ENCODE data around the gene FIBP.

FIBP gene

DNA sequence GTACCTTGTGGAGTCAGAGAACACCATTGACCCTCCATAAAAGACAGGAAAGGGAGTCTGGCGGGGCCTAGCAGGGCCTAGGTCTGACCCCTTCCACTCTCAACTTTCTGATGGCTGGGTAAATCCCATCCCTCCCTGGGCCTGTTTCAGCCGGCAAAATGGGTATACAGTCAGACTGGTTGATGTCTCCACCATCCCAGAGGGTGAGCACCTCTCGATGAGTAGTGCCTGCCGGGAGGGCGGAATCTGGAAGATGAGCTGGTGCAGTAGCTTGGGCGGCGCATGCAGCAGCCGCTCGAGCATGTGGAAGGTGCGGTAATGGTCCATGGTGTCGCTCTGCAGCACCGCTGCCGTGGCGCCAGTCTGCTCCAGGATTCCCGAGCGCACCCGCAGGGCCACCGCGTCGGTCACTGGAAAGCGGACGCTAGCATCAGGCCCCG lies 528 bp downstream of the FIBP start:
- no peak for DNase-seq

DNA sequence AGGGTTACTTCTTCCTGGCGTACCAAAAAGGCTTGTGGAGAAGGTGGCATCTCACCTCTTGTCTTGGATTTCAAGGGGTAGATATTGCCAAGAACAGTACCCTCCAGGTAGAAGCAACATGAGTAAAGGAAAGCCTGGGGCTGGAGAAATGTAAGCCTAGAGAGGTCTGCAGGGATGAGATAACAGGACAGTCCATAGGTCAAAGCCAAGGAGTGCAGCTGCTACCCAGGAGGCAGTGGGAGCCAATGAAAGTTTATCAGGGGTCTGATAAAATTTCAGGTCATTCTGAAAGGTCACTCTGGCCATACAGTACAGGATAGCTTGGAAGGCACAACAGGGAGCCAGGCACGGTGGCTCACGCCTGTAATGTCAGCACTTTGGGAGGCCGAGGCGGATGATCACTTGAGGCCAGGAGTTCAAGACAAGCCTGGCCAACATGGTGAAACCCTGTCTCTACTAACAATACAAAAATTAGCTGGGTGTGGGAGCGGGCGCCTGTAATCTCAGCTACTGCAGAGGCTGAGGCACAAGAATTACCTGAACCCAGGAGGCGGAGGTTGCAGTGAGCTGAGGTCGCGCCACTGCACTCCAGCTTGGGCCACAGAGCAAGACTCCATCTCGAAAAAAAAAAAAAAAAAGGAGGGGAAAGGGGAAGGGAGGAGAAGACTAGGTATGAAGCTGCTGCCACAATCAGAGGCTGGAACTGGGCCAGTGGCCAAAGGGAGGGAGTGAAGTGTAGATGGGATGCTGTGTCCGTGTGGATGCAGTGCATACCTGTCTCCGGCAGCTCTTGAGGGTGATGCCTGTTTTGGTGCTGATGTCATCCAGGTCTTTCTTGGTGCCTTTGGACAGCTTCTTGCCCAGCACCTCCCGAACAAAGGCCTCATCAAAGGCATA lies 1.2 kb downstream of the FIBP start:
- no peak for DNase-seq

GRCh38 chr11:65885808-65886536 lies 2.3 kb downstream of the FIBP start:
- DNase-seq, result no peak

DNA sequence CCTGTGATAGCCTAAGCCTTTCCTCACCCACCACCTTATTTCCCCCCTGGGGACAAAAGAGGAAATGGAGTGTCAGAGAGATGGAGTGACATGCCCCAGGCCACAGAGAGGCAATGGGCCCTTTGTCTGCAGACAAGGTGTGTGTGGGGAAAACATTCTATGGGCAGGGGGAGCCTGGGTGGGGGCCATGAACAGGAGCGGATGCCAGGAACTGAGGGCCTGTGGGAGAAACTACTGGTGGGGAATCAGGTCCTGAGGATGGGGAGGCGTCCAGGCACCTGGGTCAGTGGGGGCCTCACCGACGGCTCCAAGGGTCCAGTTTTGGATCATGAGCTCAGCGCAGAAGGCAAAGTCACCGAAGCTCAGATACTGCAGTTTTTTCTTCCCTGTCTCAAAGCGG lies 3.0 kb downstream of the FIBP start:
- no peak for DNase-seq

DNA sequence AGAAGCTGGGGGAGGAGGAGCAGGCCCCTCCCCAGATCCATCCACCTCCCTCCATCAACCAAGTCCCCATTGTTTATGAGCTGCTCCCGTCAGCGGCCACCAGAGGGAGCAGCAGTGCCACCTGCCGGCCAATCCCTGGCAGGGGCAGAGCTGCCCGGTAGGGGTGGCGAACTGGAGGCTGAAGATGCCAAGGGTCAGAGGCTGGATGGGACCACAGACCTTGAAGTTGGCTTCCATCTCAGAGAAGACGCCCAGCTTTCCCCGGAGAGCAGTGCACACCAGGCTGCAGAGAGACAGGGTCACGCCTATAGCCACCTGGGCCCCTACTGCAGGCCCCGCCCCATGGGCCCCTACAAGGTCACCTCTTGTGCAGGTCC lies 3.6 kb downstream of the FIBP start:
- peak; percentile 51 for DNase-seq

DNA sequence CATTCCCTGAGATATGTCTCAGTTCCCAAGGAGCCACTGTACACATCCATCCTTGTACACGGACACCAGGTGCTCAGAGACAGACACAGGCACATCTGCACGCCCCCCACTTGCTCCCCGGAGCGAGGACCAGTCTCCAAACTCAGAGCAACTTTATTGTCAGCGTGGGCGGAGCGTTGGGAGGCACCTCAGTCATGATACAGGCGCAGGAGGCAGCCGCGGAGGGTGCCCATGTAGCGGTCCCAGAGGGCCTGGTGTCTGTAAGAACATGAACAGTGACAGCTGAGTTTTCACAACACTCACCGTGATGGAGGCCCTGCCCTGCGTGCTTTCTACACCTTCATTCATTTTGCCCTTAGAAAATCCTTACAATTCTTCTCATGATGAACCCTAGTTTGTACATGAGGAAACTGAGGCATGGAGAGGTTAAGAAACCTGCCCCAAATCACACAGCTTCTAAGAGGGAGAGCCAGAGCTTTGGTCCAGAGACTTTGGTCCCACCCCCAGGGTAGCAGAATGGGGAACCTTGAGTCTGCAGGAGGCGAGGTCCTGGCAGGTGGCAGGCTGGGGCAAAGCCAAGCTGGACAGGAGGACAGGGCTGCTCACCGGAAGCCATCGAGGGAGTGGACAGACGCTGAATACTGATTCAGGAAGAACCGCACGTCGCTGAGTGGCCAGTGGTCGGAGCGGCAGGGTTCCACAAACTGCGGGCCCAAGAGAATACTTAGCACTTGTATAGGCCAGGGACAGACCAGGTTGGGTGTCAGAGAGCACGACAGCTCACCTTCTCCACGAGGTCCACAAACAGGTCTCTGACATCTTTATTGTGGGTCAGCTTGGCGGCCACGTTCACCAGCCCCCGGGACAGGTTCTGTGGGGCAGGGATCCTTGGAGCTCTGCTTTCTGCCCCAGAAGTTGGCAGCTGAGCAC lies 4.2 kb downstream of the FIBP start:
- DNase-seq, result no peak

DNA sequence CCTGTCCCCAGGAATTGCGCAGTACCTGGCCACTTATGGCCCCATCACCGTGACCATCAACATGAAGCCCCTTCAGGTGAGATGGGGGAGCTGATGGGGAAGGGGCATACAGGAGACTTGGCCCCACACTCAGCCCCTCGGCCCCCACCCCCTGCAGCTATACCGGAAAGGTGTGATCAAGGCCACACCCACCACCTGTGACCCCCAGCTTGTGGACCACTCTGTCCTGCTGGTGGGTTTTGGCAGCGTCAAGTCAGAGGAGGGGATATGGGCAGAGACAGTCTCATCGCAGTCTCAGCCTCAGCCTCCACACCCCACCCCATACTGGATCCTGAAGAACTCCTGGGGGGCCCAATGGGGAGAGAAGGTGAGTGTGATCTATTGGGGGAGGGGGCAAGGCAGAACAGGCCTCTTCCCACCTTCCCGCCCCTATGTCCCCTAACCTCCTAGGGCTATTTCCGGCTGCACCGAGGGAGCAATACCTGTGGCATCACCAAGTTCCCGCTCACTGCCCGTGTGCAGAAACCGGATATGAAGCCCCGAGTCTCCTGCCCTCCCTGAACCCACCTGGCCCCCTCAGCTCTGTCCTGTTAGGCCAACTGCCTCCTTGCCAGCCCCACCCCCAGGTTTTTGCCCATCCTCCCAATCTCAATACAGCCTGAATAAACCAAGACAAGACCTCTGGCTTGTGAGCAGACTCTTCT lies 5.1 kb downstream of the FIBP start:
- no peak for DNase-seq

GRCh38 chr11:65882120-65883057 lies 5.9 kb downstream of the FIBP start:
- DNase-seq, result no peak

- no peak for DNase-seq
Measured at GRCh38 chr11:65880844-65881421, 7.3 kb downstream of the FIBP start.

- no peak for DNase-seq
Measured at GRCh38 chr11:65880027-65880426, 8.2 kb downstream of the FIBP start.

GRCh38 chr11:65879617-65880016 lies 8.7 kb downstream of the FIBP start, which contains the start of gene CTSW:
Gene CTSW, plus strand, starts transcription at chr11:65879837. Its CDS starts 18 bp downstream, at chr11:65879855.
- peak; percentile 45 for DNase-seq

DNA sequence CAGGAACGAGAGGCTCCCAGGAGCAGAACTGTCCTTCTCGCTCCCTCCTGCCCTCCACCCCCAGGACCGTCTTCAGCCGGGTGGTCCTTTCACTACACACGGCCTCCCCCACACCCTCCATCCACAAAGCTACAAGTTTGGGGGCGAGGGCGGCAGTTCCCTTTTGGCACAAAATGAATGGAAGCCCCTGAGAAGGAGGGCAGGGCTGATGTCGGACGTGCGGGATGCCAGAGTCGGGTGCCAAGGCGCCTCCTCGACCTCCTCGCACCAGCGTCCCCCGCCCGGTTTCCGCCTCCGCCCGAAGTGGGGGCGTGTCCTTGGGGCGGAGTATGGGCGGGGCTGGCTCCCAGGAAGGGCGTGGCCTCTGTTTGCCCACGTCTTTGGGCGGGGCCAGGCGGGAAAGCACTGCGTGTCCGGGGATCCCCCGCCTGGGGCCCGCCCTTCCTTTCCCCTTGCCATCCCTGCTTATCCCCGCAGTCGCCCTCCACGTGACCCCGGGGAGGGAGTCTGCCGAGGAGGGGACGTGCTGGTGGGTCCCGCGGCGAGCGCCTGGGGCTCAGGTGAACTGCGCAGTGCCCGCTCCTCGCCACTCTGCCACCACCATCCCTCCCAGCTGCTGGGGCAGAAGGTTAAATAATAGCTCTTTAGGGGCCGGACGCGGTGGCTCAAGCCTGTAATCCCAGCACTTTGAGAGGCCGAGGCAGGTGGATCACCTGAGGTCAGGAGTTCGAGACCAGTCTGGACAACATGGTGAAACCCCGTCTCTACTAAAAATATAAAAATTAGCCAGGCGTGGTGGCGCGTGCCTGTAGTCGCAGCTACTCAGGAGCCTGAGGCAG lies 14.7 kb downstream of the FIBP start:
- DNase-seq, result peak; percentile 90

GRCh38 chr11:65872586-65873317 lies 15.5 kb downstream of the FIBP start, which contains the start of gene EFEMP2:
Gene EFEMP2, minus strand, starts transcription at chr11:65872800. Its CDS starts 446 bp downstream, at chr11:65872354.
- DNase-seq, result no peak

DNA sequence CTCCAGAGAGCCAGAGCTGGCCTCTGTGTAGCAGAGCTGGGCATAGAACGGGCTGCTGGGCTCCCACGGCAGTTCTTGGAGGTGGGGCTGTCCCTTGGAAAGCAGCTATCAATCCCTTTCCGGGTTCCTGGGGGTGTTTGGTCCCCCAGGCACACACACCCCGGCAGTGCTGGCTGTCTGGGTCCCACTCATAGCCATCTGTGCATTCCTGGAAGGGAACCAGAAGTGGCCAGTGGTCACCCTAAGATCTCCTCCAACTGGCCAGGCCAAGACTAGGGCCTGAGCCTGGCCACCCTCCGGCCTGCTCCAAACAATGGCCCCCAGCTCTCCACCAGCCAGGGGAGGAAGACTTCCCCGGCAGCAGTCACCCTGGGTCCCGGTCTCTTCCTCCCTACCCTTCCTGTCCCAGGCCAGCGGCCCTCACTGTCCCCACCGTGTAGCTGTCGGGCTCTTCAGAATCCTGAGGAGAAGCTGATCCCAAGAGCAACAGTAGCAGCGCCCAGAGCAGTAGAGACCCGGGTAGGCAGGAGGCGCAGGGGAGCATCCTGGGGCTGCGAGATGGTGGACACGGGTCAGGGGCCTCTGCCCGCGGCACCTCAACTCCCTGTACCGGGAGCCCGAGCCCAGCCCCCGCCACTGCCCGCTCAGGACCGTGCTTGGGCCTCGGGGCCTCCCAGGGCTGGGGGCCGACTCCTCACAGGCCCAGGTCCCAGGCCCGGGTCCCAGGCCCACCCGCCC lies 16.3 kb downstream of the FIBP start:
- DNase-seq, result no peak

DNA sequence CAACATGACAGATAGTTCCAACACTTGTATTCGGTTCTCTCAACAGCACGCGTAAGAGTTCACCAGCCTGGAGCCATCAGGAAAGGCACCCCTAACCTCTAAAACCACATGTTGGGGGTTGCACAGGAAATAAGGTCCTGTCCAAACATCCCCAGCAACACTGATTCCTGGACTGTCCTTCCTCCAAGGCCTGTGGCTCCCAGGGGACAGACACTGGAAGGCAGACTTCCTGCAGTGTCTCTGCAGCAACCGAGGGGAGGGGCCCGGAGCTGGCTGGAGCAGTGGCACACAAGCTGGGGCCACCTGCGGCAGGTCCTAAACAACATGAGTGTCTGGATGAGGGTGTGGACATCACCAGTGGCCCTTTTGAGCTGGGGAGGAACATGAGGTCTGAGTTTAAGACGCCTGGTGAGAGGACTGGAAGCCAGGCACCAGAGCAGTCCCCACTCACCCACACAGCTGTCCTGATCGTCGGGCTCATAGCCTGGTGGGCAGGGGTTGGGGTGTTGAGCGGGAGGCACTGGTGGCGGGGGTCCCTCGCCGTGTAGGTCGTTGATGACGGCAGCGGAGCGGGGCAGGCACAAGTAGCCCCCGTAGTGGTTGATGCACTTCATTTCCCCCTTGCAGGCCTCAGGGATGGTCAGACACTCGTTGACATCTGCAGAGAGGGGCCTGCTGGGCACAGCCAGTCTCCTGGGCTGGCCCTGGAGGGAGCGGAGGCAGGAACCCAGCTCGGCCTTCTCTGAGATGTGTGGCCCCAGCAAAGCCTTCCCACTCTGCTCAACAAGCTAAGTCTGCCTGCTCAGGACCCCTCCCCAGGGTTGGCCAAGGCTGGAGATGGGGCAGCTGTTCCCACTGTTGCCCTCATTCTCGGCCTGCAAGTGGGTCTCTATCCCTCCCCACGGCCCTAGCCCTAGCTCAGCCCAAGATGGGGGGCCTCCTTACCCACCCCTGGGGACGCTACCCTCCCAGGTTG lies 17.3 kb downstream of the FIBP start:
- no peak for DNase-seq

- DNase-seq, result no peak
Measured at GRCh38 chr11:65870307-65870658, 18.0 kb downstream of the FIBP start.

All from activated gamma-delta T cell (primary cell).